IMR-90 (cell line): Measurements from ENCODE around the gene TRIP11.

Experiments
- BHLHE40 ChIP-seq: fragments of 150-350 bp; IDR thresholded peaks from 2 replicates; pipeline ENCODE4 v1.6.1; 2016; ENCODE audit warnings: mild to moderate bottlenecking, low read depth, low read length
- CEBPB ChIP-seq: IDR thresholded peaks from 2 replicates; pipeline ENCODE4 v1.6.1; 2012; ENCODE audit warnings: low read depth, low read length, improper control_type of control experiment
- CHD1 ChIP-seq: IDR thresholded peaks from 2 replicates; pipeline ENCODE4 v1.6.1; 2012; ENCODE audit warnings: low read depth, low read length, improper control_type of control experiment
- FOS ChIP-seq: fragments of 150-350 bp; IDR thresholded peaks from 2 replicates; pipeline ENCODE4 v1.6.1; 2016; ENCODE audit warnings: low read depth, low read length
- MAFK ChIP-seq: IDR thresholded peaks from 2 replicates; pipeline ENCODE4 v1.6.1; 2012; ENCODE audit warnings: low read depth, low read length, improper control_type of control experiment
- MAZ ChIP-seq: IDR thresholded peaks from 2 replicates; pipeline ENCODE4 v1.6.1; 2012; ENCODE audit warnings: low read depth, mild to moderate bottlenecking, low read length, improper control_type of control experiment, moderate library complexity, borderline replicate concordance
- MXI1 ChIP-seq: IDR thresholded peaks from 2 replicates; pipeline ENCODE4 v1.6.1; 2012; ENCODE audit warnings: low read depth, mild to moderate bottlenecking, low read length, moderate library complexity, borderline replicate concordance
- POLR2A ChIP-seq: IDR thresholded peaks from 2 replicates; pipeline ENCODE4 v1.6.1; 2012; ENCODE audit warnings: mild to moderate bottlenecking, low read depth, low read length
- RFX5 ChIP-seq: IDR thresholded peaks from 2 replicates; pipeline ENCODE4 v1.8.0; 2012; ENCODE audit warnings: low read depth, mild to moderate bottlenecking, low read length, moderate library complexity
- TF ChIP-seq, protein P1 (sequence below): conservative IDR thresholded peaks from 2 replicates; pipeline ENCODE4 v1.5.1; 2012; ENCODE audit warnings: mild to moderate bottlenecking, low read depth, low read length, improper control_type of control experiment
- TF ChIP-seq, protein P2 (sequence below): fragments of 150-350 bp; IDR thresholded peaks from 2 replicates; pipeline ENCODE4 v1.6.1; 2017; ENCODE audit warnings: mild to moderate bottlenecking, antibody characterized with exemption, low read length, low read depth
- TF ChIP-seq, protein P3 (sequence below): fragments of 150-350 bp; IDR thresholded peaks from 2 replicates; pipeline ENCODE4 v1.6.1; 2016; ENCODE audit warnings: low read depth, mild to moderate bottlenecking, low read length, moderate library complexity, borderline replicate concordance

DNA sequence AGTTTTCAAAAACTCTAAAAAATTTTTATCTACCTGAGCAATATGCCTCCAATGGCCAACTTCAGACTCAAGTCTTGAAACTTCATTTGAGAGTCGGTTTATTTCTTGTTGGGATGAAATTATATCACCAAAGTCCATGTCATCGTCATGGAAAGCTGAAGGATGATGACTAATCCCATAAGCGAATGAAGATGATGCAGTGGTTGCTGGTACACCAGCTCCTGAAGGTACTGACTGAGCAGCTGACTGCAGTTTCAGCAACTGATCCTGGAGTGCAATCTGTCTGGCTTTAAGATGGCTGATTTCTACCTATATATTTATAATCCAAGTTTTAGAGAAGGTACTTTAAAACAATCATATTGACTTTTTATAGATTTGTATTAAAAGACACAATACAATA is 18.3 kb downstream of the TRIP11 start:
- TF ChIP-seq MAZ, result no peak
- TF ChIP-seq POLR2A, result no peak
- TF ChIP-seq, protein P1, sequence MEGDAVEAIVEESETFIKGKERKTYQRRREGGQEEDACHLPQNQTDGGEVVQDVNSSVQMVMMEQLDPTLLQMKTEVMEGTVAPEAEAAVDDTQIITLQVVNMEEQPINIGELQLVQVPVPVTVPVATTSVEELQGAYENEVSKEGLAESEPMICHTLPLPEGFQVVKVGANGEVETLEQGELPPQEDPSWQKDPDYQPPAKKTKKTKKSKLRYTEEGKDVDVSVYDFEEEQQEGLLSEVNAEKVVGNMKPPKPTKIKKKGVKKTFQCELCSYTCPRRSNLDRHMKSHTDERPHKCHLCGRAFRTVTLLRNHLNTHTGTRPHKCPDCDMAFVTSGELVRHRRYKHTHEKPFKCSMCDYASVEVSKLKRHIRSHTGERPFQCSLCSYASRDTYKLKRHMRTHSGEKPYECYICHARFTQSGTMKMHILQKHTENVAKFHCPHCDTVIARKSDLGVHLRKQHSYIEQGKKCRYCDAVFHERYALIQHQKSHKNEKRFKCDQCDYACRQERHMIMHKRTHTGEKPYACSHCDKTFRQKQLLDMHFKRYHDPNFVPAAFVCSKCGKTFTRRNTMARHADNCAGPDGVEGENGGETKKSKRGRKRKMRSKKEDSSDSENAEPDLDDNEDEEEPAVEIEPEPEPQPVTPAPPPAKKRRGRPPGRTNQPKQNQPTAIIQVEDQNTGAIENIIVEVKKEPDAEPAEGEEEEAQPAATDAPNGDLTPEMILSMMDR, result no peak
- no peak for TF ChIP-seq BHLHE40
- TF ChIP-seq CHD1, result no peak
- no peak for TF ChIP-seq RFX5
- TF ChIP-seq, protein P2, sequence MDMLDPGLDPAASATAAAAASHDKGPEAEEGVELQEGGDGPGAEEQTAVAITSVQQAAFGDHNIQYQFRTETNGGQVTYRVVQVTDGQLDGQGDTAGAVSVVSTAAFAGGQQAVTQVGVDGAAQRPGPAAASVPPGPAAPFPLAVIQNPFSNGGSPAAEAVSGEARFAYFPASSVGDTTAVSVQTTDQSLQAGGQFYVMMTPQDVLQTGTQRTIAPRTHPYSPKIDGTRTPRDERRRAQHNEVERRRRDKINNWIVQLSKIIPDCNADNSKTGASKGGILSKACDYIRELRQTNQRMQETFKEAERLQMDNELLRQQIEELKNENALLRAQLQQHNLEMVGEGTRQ, result no peak
- no peak for TF ChIP-seq CEBPB
- no peak for TF ChIP-seq MXI1
- no peak for TF ChIP-seq MAFK
- TF ChIP-seq, protein P3, sequence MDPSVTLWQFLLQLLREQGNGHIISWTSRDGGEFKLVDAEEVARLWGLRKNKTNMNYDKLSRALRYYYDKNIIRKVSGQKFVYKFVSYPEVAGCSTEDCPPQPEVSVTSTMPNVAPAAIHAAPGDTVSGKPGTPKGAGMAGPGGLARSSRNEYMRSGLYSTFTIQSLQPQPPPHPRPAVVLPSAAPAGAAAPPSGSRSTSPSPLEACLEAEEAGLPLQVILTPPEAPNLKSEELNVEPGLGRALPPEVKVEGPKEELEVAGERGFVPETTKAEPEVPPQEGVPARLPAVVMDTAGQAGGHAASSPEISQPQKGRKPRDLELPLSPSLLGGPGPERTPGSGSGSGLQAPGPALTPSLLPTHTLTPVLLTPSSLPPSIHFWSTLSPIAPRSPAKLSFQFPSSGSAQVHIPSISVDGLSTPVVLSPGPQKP, result no peak
- no peak for TF ChIP-seq FOS
